Measurements from ENCODE around the gene ACO2. TPM values are rescaled to one million over a fixed set of nuclear protein-coding genes. Genes with fewer than 3 reads are reported as not detected.

The ACO2 gene
- total RNA-seq, 5 donors from 2014 or later (not counting 1 experiment from before 2014, with no cell fraction given): 72.0 to 82.2 (median 77.0) TPM

DNA sequence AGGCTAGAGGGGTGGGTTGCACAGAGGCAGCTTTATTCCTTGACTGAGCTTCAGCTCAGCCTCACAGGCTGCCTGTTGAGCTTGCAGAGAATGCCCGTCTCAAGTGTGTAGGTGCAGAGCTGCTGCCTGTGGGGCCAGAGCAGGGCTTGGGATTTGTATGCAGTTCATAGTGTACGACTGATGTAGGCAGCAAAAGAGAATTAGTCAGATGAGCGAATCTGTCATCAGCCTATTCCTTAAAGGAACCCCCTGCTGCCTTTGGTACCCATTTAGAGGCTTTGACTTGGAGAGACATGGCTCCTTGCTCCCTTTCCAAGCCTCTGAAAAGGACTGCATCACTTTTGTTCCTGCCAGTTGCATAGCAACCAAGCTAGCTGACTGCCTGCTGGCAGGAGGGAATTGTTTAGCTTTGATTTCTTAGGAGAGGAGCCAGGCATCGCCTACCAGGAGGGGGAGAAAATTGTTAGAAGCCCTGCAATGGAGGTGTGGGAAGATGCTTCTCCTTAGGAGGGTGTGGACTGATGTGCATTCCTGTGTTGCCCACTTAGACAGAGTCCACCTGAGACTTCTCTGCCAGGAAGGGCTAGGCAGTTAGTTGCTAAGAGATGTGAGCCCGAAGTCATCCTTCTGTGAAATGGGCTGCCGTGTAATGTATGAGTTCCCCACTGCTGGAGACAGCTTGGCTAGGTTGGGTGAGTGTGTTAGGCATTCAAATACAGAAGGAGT, 10.9 kb downstream of the ACO2 start:
- ATAC-seq (replicated peaks in 1 of 4) (no peak), DNase-seq (no peak)
- Histone ChIP-seq H3K36me3 (ENCODE audit: control insufficient read depth in 2 of 2, extremely low read depth in 1 of 2, insufficient read depth in 1 of 2, low read length in 1 of 2) (peaks cover 3 to 27% of the 10 kb centered on the region in 2 donors), H3K9me3 (no peaks in the 10 kb centered on the region), H3K4me3 (ENCODE audit: control insufficient read depth in 1 of 2, extremely low read depth in 1 of 2, low read length in 1 of 2) (no peak overlapping the region), H3K27me3 (replicated peaks in 1 of 2; ENCODE audit: control insufficient read depth in 2 of 2, extremely low read depth in 1 of 2, insufficient read depth in 2 of 2, low read length in 1 of 2) (no peaks in the 10 kb centered on the region), H3K4me1 (ENCODE audit: control insufficient read depth in 1 of 2, extremely low read depth in 1 of 2, insufficient read depth in 2 of 2, low read length in 2 of 2) (peaks cover 0 to 16% of the 10 kb centered on the region in 2 experiments), H3K27ac (ENCODE audit: low read length) (no peak overlapping the region)
- no peaks in the 10 kb centered on the region for H3K9me3 Mint-ChIP-seq
- H3K27me3 Mint-ChIP-seq: no peaks in the 10 kb centered on the region
- H3K27ac Mint-ChIP-seq: no peak overlapping the region
- no peak overlapping the region for H3K4me3 Mint-ChIP-seq
- peaks cover 44 to 52% (median 44%) of the 10 kb centered on the region in 3 donors for H3K4me1 Mint-ChIP-seq
- WGBS (ENCODE audit: insufficient coverage): 86% methylated on average over 6 of the region's 6 CpGs
- no peaks in the 10 kb centered on the region for H3K36me3 Mint-ChIP-seq
- POLR2A ChIA-PET: interaction anchor here (0.7 to 0.9 kb wide), 2 partner anchors 15 to 218 kb away, joined by 3 to 4 read pairs; no protein-coding TSS in a partner anchor
- CTCF ChIA-PET: no interaction called here

DNA sequence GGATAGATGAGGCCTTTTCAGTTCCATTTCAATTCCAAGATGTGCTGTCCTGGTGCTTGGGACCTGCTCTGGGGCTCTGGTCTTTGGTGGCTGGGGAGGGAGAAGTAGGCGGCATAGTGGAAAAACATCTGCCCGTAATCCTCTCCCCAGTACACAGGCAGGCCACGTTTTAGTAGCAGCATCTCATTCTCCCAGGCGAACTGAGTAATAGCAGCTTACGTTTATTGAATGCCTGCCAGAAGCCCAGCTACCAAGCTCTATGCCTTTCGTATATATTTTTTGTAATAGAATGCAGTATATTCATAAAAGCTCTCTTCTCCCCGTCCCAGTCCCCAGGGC, 11.4 kb downstream of the ACO2 start:
- H3K4me1 ChIP-seq (ENCODE audit: control insufficient read depth in 1 of 2, extremely low read depth in 1 of 2, insufficient read depth in 2 of 2, low read length in 2 of 2): peaks cover 0 to 17% of the 10 kb centered on the region in 2 experiments
- Mint-ChIP-seq H3K27ac (peak overlapping the region in 1 of 2 donors; percentile 7), H3K4me3 (no peak overlapping the region), H3K27me3 (no peaks in the 10 kb centered on the region), H3K4me1 (peaks cover 44 to 53% (median 47%) of the 10 kb centered on the region in 3 donors), H3K9me3 (no peaks in the 10 kb centered on the region), H3K36me3 (no peaks in the 10 kb centered on the region)
- H3K9me3 ChIP-seq: no peaks in the 10 kb centered on the region
- H3K4me3 ChIP-seq (ENCODE audit: control insufficient read depth in 1 of 2, extremely low read depth in 1 of 2, low read length in 1 of 2): no peak overlapping the region
- WGBS (ENCODE audit: insufficient coverage): no CpG with 5 or more reads among the region's 7 CpGs
- peaks cover 3 to 27% of the 10 kb centered on the region in 2 donors for H3K36me3 ChIP-seq (ENCODE audit: control insufficient read depth in 2 of 2, extremely low read depth in 1 of 2, insufficient read depth in 1 of 2, low read length in 1 of 2)
- ATAC-seq (replicated peaks in 1 of 4) (no peak), DNase-seq (no peak)
- POLR2A ChIA-PET: interaction anchor here in 1 of 2 donors (0.9 kb wide), 1 partner anchor 16 kb away, joined by 3 read pairs; no protein-coding TSS in a partner anchor
- no peaks in the 10 kb centered on the region for H3K27me3 ChIP-seq (replicated peaks in 1 of 2; ENCODE audit: control insufficient read depth in 2 of 2, extremely low read depth in 1 of 2, insufficient read depth in 2 of 2, low read length in 1 of 2)
- CTCF ChIA-PET: no interaction called here
- H3K27ac ChIP-seq (ENCODE audit: low read length): no peak overlapping the region

GRCh38 chr22:41481131-41481830, 12.4 kb downstream of the ACO2 start:
- H3K4me1 ChIP-seq (ENCODE audit: control insufficient read depth in 1 of 2, extremely low read depth in 1 of 2, insufficient read depth in 2 of 2, low read length in 2 of 2): peaks cover 0 to 20% of the 10 kb centered on the region in 2 experiments

GRCh38 chr22:41481925-41482318, 13.0 kb downstream of the ACO2 start:
- Mint-ChIP-seq H3K27me3 (no peaks in the 10 kb centered on the region), H3K9me3 (no peaks in the 10 kb centered on the region), H3K36me3 (no peaks in the 10 kb centered on the region), H3K27ac (no peak overlapping the region), H3K4me3 (no peak overlapping the region), H3K4me1 (peaks cover 54 to 59% (median 57%) of the 10 kb centered on the region in 3 donors)
- no peak overlapping the region for H3K27ac ChIP-seq (ENCODE audit: low read length)
- ChIA-PET CTCF (no interaction called here), POLR2A (no interaction called here)
- H3K9me3 ChIP-seq: no peaks in the 10 kb centered on the region
- H3K27me3 ChIP-seq (replicated peaks in 1 of 2; ENCODE audit: control insufficient read depth in 2 of 2, extremely low read depth in 1 of 2, insufficient read depth in 2 of 2, low read length in 1 of 2): no peaks in the 10 kb centered on the region
- H3K36me3 ChIP-seq (ENCODE audit: control insufficient read depth in 2 of 2, extremely low read depth in 1 of 2, insufficient read depth in 1 of 2, low read length in 1 of 2): peaks cover 7 to 27% of the 10 kb centered on the region in 2 donors
- 90% methylated on average over 3 of the region's 5 CpGs for WGBS (ENCODE audit: insufficient coverage)
- H3K4me3 ChIP-seq (ENCODE audit: control insufficient read depth in 1 of 2, extremely low read depth in 1 of 2, low read length in 1 of 2): no peak overlapping the region
- peaks cover 0 to 20% of the 10 kb centered on the region in 2 experiments for H3K4me1 ChIP-seq (ENCODE audit: control insufficient read depth in 1 of 2, extremely low read depth in 1 of 2, insufficient read depth in 2 of 2, low read length in 2 of 2)
- ATAC-seq (replicated peaks in 1 of 4) (no peak), DNase-seq (no peak)

More at GRCh38 chr22:41481131-41481830, 12.4 kb downstream of the ACO2 start:
- Histone ChIP-seq H3K27me3 (replicated peaks in 1 of 2; ENCODE audit: control insufficient read depth in 2 of 2, extremely low read depth in 1 of 2, insufficient read depth in 2 of 2, low read length in 1 of 2) (no peaks in the 10 kb centered on the region), H3K36me3 (ENCODE audit: control insufficient read depth in 2 of 2, extremely low read depth in 1 of 2, insufficient read depth in 1 of 2, low read length in 1 of 2) (peaks cover 3 to 27% of the 10 kb centered on the region in 2 donors), H3K4me3 (ENCODE audit: control insufficient read depth in 1 of 2, extremely low read depth in 1 of 2, low read length in 1 of 2) (no peak overlapping the region), H3K27ac (ENCODE audit: low read length) (no peak overlapping the region), H3K9me3 (no peaks in the 10 kb centered on the region)
- H3K27ac Mint-ChIP-seq: no peak overlapping the region
- no peaks in the 10 kb centered on the region for H3K9me3 Mint-ChIP-seq
- CTCF ChIA-PET: no interaction called here
- no peaks in the 10 kb centered on the region for H3K27me3 Mint-ChIP-seq
- POLR2A ChIA-PET: no interaction called here
- ATAC-seq (replicated peaks in 1 of 4) (no peak), DNase-seq (no peak)
- no peak overlapping the region for H3K4me3 Mint-ChIP-seq
- H3K36me3 Mint-ChIP-seq: no peaks in the 10 kb centered on the region
- peaks cover 50 to 58% (median 52%) of the 10 kb centered on the region in 3 donors for H3K4me1 Mint-ChIP-seq
- WGBS (ENCODE audit: insufficient coverage): 88% methylated on average over 15 of the region's 15 CpGs

DNA sequence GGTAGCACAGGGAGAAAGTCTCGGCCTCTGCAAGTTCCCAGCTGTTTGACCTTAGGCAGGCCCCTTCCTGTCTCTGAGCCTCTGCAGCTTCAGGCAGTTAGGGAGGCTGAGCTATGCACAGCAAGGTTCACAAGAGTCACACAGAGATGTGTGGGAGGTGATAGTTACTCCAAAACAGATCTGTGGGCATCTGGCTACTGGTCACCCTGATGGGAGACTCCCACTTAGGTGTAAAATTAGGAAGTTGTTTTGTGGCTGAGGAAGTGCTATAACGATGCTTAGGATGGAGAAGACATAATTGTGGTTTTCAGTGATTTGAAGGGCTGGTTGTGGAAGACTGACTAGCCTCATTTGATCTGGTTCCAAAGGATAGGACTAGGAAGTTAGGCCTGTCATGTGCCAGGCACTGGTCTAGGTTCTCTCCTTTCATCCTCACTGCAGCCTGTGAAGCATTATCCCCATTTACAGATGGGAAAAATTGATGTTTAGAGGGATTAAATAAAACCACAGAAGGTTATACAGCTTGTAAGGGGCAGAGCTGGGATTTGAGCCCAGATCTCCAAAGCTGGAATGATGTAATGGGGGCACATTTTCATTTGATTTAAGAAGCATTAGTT, 13.5 kb downstream of the ACO2 start:
- peaks cover 56 to 63% (median 62%) of the 10 kb centered on the region in 3 donors for H3K4me1 Mint-ChIP-seq
- Histone ChIP-seq H3K27ac (ENCODE audit: low read length) (no peak overlapping the region), H3K4me1 (ENCODE audit: control insufficient read depth in 1 of 2, extremely low read depth in 1 of 2, insufficient read depth in 2 of 2, low read length in 2 of 2) (peaks cover 0 to 20% of the 10 kb centered on the region in 2 experiments), H3K4me3 (ENCODE audit: control insufficient read depth in 1 of 2, extremely low read depth in 1 of 2, low read length in 1 of 2) (no peak overlapping the region), H3K27me3 (replicated peaks in 1 of 2; ENCODE audit: control insufficient read depth in 2 of 2, extremely low read depth in 1 of 2, insufficient read depth in 2 of 2, low read length in 1 of 2) (no peaks in the 10 kb centered on the region), H3K36me3 (ENCODE audit: control insufficient read depth in 2 of 2, extremely low read depth in 1 of 2, insufficient read depth in 1 of 2, low read length in 1 of 2) (peaks cover 7 to 27% of the 10 kb centered on the region in 2 donors), H3K9me3 (no peaks in the 10 kb centered on the region)
- no peak for ATAC-seq (replicated peaks in 1 of 4)
- no peak for DNase-seq
- ChIA-PET CTCF (no interaction called here), POLR2A (no interaction called here)
- WGBS (ENCODE audit: insufficient coverage): 43% methylated on average over 2 of the region's 2 CpGs
- H3K4me3 Mint-ChIP-seq: no peak overlapping the region
- no peaks in the 10 kb centered on the region for H3K36me3 Mint-ChIP-seq
- no peaks in the 10 kb centered on the region for H3K9me3 Mint-ChIP-seq
- H3K27ac Mint-ChIP-seq: no peak overlapping the region
- H3K27me3 Mint-ChIP-seq: no peaks in the 10 kb centered on the region

GRCh38 chr22:41485033-41485432, 16.1 kb downstream of the ACO2 start:
- 83% methylated on average over 6 of the region's 7 CpGs for WGBS (ENCODE audit: insufficient coverage)
- H3K4me3 ChIP-seq (ENCODE audit: control insufficient read depth in 1 of 2, extremely low read depth in 1 of 2, low read length in 1 of 2): no peak overlapping the region
- H3K36me3 ChIP-seq (ENCODE audit: control insufficient read depth in 2 of 2, extremely low read depth in 1 of 2, insufficient read depth in 1 of 2, low read length in 1 of 2): peaks cover 13 to 23% of the 10 kb centered on the region in 2 donors
- H3K9me3 ChIP-seq: no peaks in the 10 kb centered on the region
- CTCF ChIA-PET: no interaction called here
- no peak for DNase-seq
- H3K4me1 ChIP-seq (ENCODE audit: control insufficient read depth in 1 of 2, extremely low read depth in 1 of 2, insufficient read depth in 2 of 2, low read length in 2 of 2): peaks cover 0 to 20% of the 10 kb centered on the region in 2 experiments
- Mint-ChIP-seq H3K4me1 (peaks cover 60 to 65% (median 63%) of the 10 kb centered on the region in 3 donors), H3K27me3 (no peaks in the 10 kb centered on the region), H3K36me3 (no peaks in the 10 kb centered on the region), H3K4me3 (no peak overlapping the region), H3K27ac (peak overlapping the region in 1 of 2 donors; percentile 48), H3K9me3 (no peaks in the 10 kb centered on the region)
- POLR2A ChIA-PET: no interaction called here
- no peak overlapping the region for H3K27ac ChIP-seq (ENCODE audit: low read length)
- no peaks in the 10 kb centered on the region for H3K27me3 ChIP-seq (replicated peaks in 1 of 2; ENCODE audit: control insufficient read depth in 2 of 2, extremely low read depth in 1 of 2, insufficient read depth in 2 of 2, low read length in 1 of 2)
- ATAC-seq (replicated peaks in 1 of 4): no peak

Data from T-cell (primary cell).